Upper lobe of left lung (tissue), 4 donors: ENCODE data around the gene GLOD4.

Source experiments
- CTCF ChIP-seq, 6 experiments: fragments of 450-650 bp in 4 of 6; fragments of 200-600 bp in 2 of 6; sonication (generic) in 2 of 6; IDR thresholded peaks; one replicate each; pipeline ENCODE4 v1.5.1; 2016 to 2019; ENCODE audit warnings: antibody characterized with exemption in 6 of 6
- POLR2A ChIP-seq, 4 donors: fragments of 450-650 bp; IDR thresholded peaks; one replicate each; pipeline ENCODE4 v1.5.1; 2016 to 2017; ENCODE audit warnings: antibody characterized with exemption in 4 of 4, mild to moderate bottlenecking in 2 of 4
- POLR2AphosphoS5 ChIP-seq, 2 donors: sonication (generic); formaldehyde crosslinking; IDR thresholded peaks; one replicate each; pipeline ENCODE4 v1.5.1; 2017; ENCODE audit warnings: antibody characterized with exemption in 2 of 2

- TF ChIP-seq CTCF (IDR thresholded peaks at IDR 0.05) (no peak), POLR2AphosphoS5 (IDR thresholded peaks at IDR 0.05) (no peak), POLR2A (IDR thresholded peaks at IDR 0.05) (no peak)
These were observed 53.2 kb downstream of the GLOD4 start for GRCh38 chr17:728911-729310.
